Heart left ventricle (tissue), 16 donors: ENCODE data around the gene PADI2. TPM values are rescaled to one million over a fixed set of nuclear protein-coding genes. Genes with fewer than 3 reads are reported as not detected.

Experiments
- ATAC-seq, 4 donors: fragments of 200-7000 bp; cut with Tn5 transposase; one replicate each; pipeline ENCODE4 v1.9.1; 2020 to 2022; ENCODE audit warnings: moderate library complexity in 4 of 4, mild to moderate bottlenecking in 3 of 4, moderate number of reproducible peaks in 1 of 4
- DNase-seq, 5 donors: peaks; one replicate each; pipeline ENCODE4 v3.0.0-alpha.2; 2020
- H3K27ac ChIP-seq, 12 donors: fragments of 200-600 bp; sonication (generic) in 4 of 12; one replicate each; pipeline versions ENCODE4 v1.5.0 to v1.8.0; 2016 to 2022; ENCODE audit warnings: mild to moderate bottlenecking in 2 of 12
- H3K27me3 ChIP-seq, 9 donors: fragments of 200-600 bp; sonication (generic) in 2 of 9; one replicate each; pipeline versions ENCODE4 v1.5.1 to v1.8.0; 2016 to 2022; ENCODE audit warnings: mild to moderate bottlenecking in 3 of 9
- H3K36me3 ChIP-seq, 9 donors: fragments of 200-600 bp; sonication (generic) in 2 of 9; one replicate each; pipeline versions ENCODE4 v1.5.0 to v1.8.0; 2018 to 2022; ENCODE audit warnings: mild to moderate bottlenecking in 2 of 9
- H3K4me1 ChIP-seq, 12 donors: fragments of 200-600 bp; sonication (generic) in 4 of 12; one replicate each; pipeline versions ENCODE4 v1.5.0 to v1.8.0; 2016 to 2022; ENCODE audit warnings: mild to moderate bottlenecking in 3 of 12
- H3K4me3 ChIP-seq, 12 donors: fragments of 200-600 bp; sonication (generic) in 4 of 12; one replicate each; pipeline versions ENCODE4 v1.5.0 to v1.8.0; 2017 to 2022; ENCODE audit warnings: mild to moderate bottlenecking in 9 of 12, moderate library complexity in 4 of 12
- H3K9me3 ChIP-seq, 12 donors: fragments of 200-600 bp; sonication (generic) in 4 of 12; one replicate each; pipeline versions ENCODE4 v1.5.0 to v1.8.0; 2016 to 2022; ENCODE audit warnings: mild to moderate bottlenecking in 1 of 12
- CTCF ChIP-seq, 12 donors: fragments of 200-600 bp; sonication (generic) in 4 of 12; IDR thresholded peaks; one replicate each; pipeline versions ENCODE4 v1.5.0 to v1.8.0; 2018 to 2022; ENCODE audit warnings: antibody characterized with exemption in 12 of 12, mild to moderate bottlenecking in 5 of 12
- POLR2A ChIP-seq, 2 donors: fragments of 450-650 bp; IDR thresholded peaks; one replicate each; pipeline ENCODE4 v1.6.1; 2017; ENCODE audit warnings: antibody characterized with exemption in 2 of 2, mild to moderate bottlenecking in 2 of 2, moderate library complexity in 2 of 2
- WGBS, 4 donors: extraction: QIAGEN DNeasy Blood & Tissue Kit in 2 of 4; methylation state at CpG; one replicate each; pipeline versions ENCODE4 v1.1.5 to v1.1.7; 2013 to 2018; 5-methylcytosine and 5-hydroxymethylcytosine counted together
- intact Hi-C, 10 donors: fragments of 100-400 bp; cut with DNase I; formaldehyde crosslinking; loops; one replicate each; pipeline versions ENCODE4 v1.11.1 to v1.14.2; 2022
- polyA plus RNA-seq, 2 donors: library from polyadenylated mRNA; stranded (reverse); fragments of 200-250 nt; gene quantifications; one replicate each; pipeline ENCODE4 v1.2.3, GENCODE V29; 2013
- total RNA-seq, 9 donors: library from RNA; depleted of rRNA in 2 of 9; stranded (reverse); fragments of >200 nt in 2 of 9; fragmentation: NEBNext Ultra II Directional in 3 of 9; extraction: Animal tissue kit (Norgen Biotek cat#: 25700) in 3 of 9; gene quantifications; one replicate each; pipeline versions ENCODE4 v1.1.0 to v1.2.4, GENCODE V29; 2016 to 2023
- donor health status: ischemic (EF 13 %, LVEDD 7.1; RV severe dilation, severe dysfunction).
- donor health status: healthy with polysubstance abuse.
- donor health status: DM: no; HTN: yes; CAD: no.
- donor health status: DM: no; HTN: no; CAD: no.
- donor health status: ischemic (EF 25% LVEDD 6.9; RV normal size, moderate dysfunction).
- donor health status: ischemic (EF 25% LVEDD 5.7; RV mildly dilated, moderate dysfunction).
- donor health status: healthy.
- donor health status: DM: yes; HTN: yes; CAD: no.
- donor health status: ischemic (EF 35%, LVEDD 5.7; RV mildly dilated, moderate dysfunction).
- donor health status: nonischemic (EF 11% LVEDD 7.7; RV severe dilation, severe dysfunction).
- donor health status: DM: yes; HTN: yes; CAD: no.
- donor health status: PGD.
- donor health status: ischemic (EF 29% LVEDD 5.4; RV normal size, mild dysfunction).
- donor health status: nonischemic (EF 23%, LVEDD 6.1; RV moderate dilation, normal function).

Gene PADI2
- total and polyA plus RNA-seq, 11 donors: 0.08 to 2.0 (median 0.49) TPM

GRCh38 chr1:17081439-17081838 is 37.8 kb downstream of the PADI2 start:
- Histone ChIP-seq H3K4me3 (no peak overlapping the region), H3K9me3 (no peaks in the 10 kb centered on the region), H3K36me3 (no peaks in the 10 kb centered on the region), H3K27ac (no peak overlapping the region), H3K27me3 (no peaks in the 10 kb centered on the region), H3K4me1 (peaks cover 0 to 4% (median 0%) of the 10 kb centered on the region in 12 donors)
- 51 to 72% (median 63%) methylated on average over 2 of the region's 2 CpGs for WGBS, 4 donors
- no peak for TF ChIP-seq CTCF (IDR thresholded peaks at IDR 0.05)
- no peak for TF ChIP-seq POLR2A (IDR thresholded peaks at IDR 0.05)
- ATAC-seq (no peak), DNase-seq (no peak)
- intact Hi-C loops: no loop called here

- WGBS, 4 donors: 72 to 100% (median 85%) methylated on average over 3 to 4 of the region's 4 CpGs
- H3K4me3 ChIP-seq: no peak overlapping the region
- TF ChIP-seq POLR2A (IDR thresholded peaks at IDR 0.05) (no peak), CTCF (IDR thresholded peaks at IDR 0.05) (no peak)
Measured at GRCh38 chr1:17080880-17081279, 38.4 kb downstream of the PADI2 start.

GRCh38 chr1:17080085-17080759 is 39.0 kb downstream of the PADI2 start:
- H3K9me3 ChIP-seq: no peaks in the 10 kb centered on the region
- TF ChIP-seq CTCF (IDR thresholded peaks at IDR 0.05) (no peak), POLR2A (IDR thresholded peaks at IDR 0.05) (no peak)
- ATAC-seq (no peak), DNase-seq (no peak)
- 79 to 90% (median 87%) methylated on average over 8 of the region's 8 CpGs for WGBS, 4 donors
- H3K27ac ChIP-seq: no peak overlapping the region
- no peaks in the 10 kb centered on the region for H3K36me3 ChIP-seq
- peaks cover 0 to 4% (median 0%) of the 10 kb centered on the region in 12 donors for H3K4me1 ChIP-seq
- H3K4me3 ChIP-seq: no peak overlapping the region
- no peaks in the 10 kb centered on the region for H3K27me3 ChIP-seq
- intact Hi-C loops: no loop called here

More at GRCh38 chr1:17080880-17081279, 38.4 kb downstream of the PADI2 start:
- DNase-seq: no peak
- Histone ChIP-seq H3K9me3 (no peaks in the 10 kb centered on the region), H3K27me3 (no peaks in the 10 kb centered on the region), H3K36me3 (no peaks in the 10 kb centered on the region), H3K27ac (no peak overlapping the region), H3K4me1 (peaks cover 0 to 4% (median 0%) of the 10 kb centered on the region in 12 donors)
- ATAC-seq: peak in 1 of 4 donors; percentile 11
- intact Hi-C loops: no loop called here

- WGBS, 4 donors: 82 to 86% (median 83%) methylated on average over 16 of the region's 16 CpGs
- H3K4me1 ChIP-seq: peaks cover 0 to 4% (median 0%) of the 10 kb centered on the region in 12 donors
- H3K4me3 ChIP-seq: no peak overlapping the region
- intact Hi-C loops: no loop called here
- no peak for DNase-seq
- ATAC-seq: no peak
- no peak overlapping the region for H3K27ac ChIP-seq
- H3K36me3 ChIP-seq: no peaks in the 10 kb centered on the region
- no peaks in the 10 kb centered on the region for H3K9me3 ChIP-seq
- TF ChIP-seq POLR2A (IDR thresholded peaks at IDR 0.05): no peak
- no peak for TF ChIP-seq CTCF (IDR thresholded peaks at IDR 0.05)
- no peaks in the 10 kb centered on the region for H3K27me3 ChIP-seq
Measured at GRCh38 chr1:17078991-17079868, 40.0 kb downstream of the PADI2 start.
